A549 (cell line): ENCODE results near the gene MGAT3. TPM values are rescaled to one million over a fixed set of nuclear protein-coding genes. Genes with fewer than 3 reads are reported as not detected.
"Not testable (repeated sequence)": the region's sequence is repeated elsewhere in the genome, so short reads cannot be mapped to it uniquely, and the experiment has no call there.

Experiments
- ATAC-seq, 2 experiments: fragments of 200-7000 bp in 1 of 2; fragments of >200 bp in 1 of 2; cut with Nextera tagmentation in 1 of 2; cut with Tn5 transposase in 1 of 2; 3 replicates each; pipeline versions ENCODE4 v1.8.0 to v1.9.1; 2018 to 2020; ENCODE audit warnings: mild to moderate bottlenecking in 1 of 2, moderate library complexity in 1 of 2
- CTCF ChIA-PET: fragments of 300-600 bp; sonication (Branson Sonifier 250); formaldehyde crosslinking; extraction: SDS; loops from one replicate; lab custom pipeline; 2021; ENCODE audit warnings: antibody characterized with exemption, inconsistent platforms; lab: Yijun Ruan, JAX
- POLR2A ChIA-PET: fragments of 350-600 bp; formaldehyde crosslinking; extraction: SDS; loops from one replicate; lab custom pipeline; 2021; ENCODE audit warnings: antibody characterized with exemption, inconsistent platforms; lab: Yijun Ruan, JAX
- DNase-seq, 2 experiments: peaks; one replicate each; pipeline versions ENCODE4 v3.0.0 to v3.0.0-alpha.2; 2011 to 2016; ENCODE audit warnings: low read depth in 1 of 2, low spot score in 1 of 2
- FAIRE-seq: peaks from 2 replicates; lab custom pipeline; 2011; peaks lifted over from hg19 to GRCh38; lab: Jason Lieb, UNC
- H3K27ac ChIP-seq, 2 experiments: fragments of >200 bp; sonication (Bioruptor Twin); formaldehyde crosslinking; 3 replicates each; pipeline ENCODE4 v1.5.1; 2016 to 2017
- H3K4me1 ChIP-seq: fragments of >200 bp; sonication (Bioruptor Twin); formaldehyde crosslinking; 3 replicates; pipeline ENCODE4 v1.6.1; 2016
- H3K4me2 ChIP-seq: fragments of >200 bp; sonication (Bioruptor Twin); formaldehyde crosslinking; 3 replicates; pipeline ENCODE4 v1.6.1; 2016
- H3K4me3 ChIP-seq: fragments of >200 bp; sonication (Bioruptor Twin); formaldehyde crosslinking; 3 replicates; pipeline ENCODE4 v1.5.1; 2016
- H3K9me3 ChIP-seq: fragments of >200 bp; sonication (Bioruptor Twin); formaldehyde crosslinking; 3 replicates; pipeline ENCODE4 v1.6.1; 2016
- BHLHE40 ChIP-seq: IDR thresholded peaks from 2 replicates; pipeline ENCODE4 v1.6.1; 2012; ENCODE audit warnings: low read depth, low read length, inconsistent platforms
- CBX8 ChIP-seq: fragments of 200-600 bp; sonication (generic); IDR thresholded peaks from 2 replicates; pipeline ENCODE4 v1.6.1; 2016
- CEBPB ChIP-seq, 2 experiments: fragments of >200 bp in 1 of 2; sonication (Bioruptor Twin) in 1 of 2; formaldehyde crosslinking in 1 of 2; IDR thresholded peaks; 2 replicates each; pipeline ENCODE4 v1.6.1; 2012 to 2016
- CHD2 ChIP-seq: fragments of 150-350 bp; IDR thresholded peaks from 2 replicates; pipeline ENCODE4 v1.6.1; 2014; ENCODE audit warnings: low read length; ENCODE audit not compliant: partially characterized antibody
- CHD4 ChIP-seq: fragments of 200-600 bp; sonication (generic); IDR thresholded peaks from 2 replicates; pipeline ENCODE4 v1.6.1; 2016; ENCODE audit warnings: antibody characterized with exemption, mild to moderate bottlenecking, borderline replicate concordance
- EP300 ChIP-seq, 2 experiments: fragments of >200 bp; sonication (Bioruptor Twin); formaldehyde crosslinking; IDR thresholded peaks; 2 replicates in 1 of 2; 3 replicates in 1 of 2; pipeline ENCODE4 v1.6.1; 2016 to 2017
- ESRRA ChIP-seq: fragments of 150-350 bp; IDR thresholded peaks from 2 replicates; pipeline ENCODE4 v1.6.1; 2014; ENCODE audit warnings: mild to moderate bottlenecking, low read length, borderline replicate concordance
- FOSB ChIP-seq: fragments of 250-450 bp; sonication (Bioruptor Pico); IDR thresholded peaks from 2 replicates; pipeline ENCODE4 v1.5.0; 2020; ENCODE audit warnings: mild to moderate bottlenecking, moderate library complexity
- FOSL2 ChIP-seq, 2 experiments: fragments of 450-650 bp in 1 of 2; fragments of >200 bp in 1 of 2; sonication (Bioruptor Twin) in 1 of 2; formaldehyde crosslinking; IDR thresholded peaks; 2 replicates each; pipeline versions ENCODE4 v1.5.0 to v1.6.1; 2016 to 2020; ENCODE audit warnings: mild to moderate bottlenecking in 1 of 2, moderate library complexity in 1 of 2
- GATA3 ChIP-seq: IDR thresholded peaks from 2 replicates; pipeline ENCODE4 v1.6.1; 2012; ENCODE audit warnings: borderline replicate concordance
- HOXA7 ChIP-seq: fragments of 250-450 bp; sonication (Bioruptor Pico); IDR thresholded peaks from 2 replicates; pipeline ENCODE4 v1.5.0; 2020; ENCODE audit warnings: mild to moderate bottlenecking, moderate library complexity
- JUN ChIP-seq, 2 experiments: fragments of >200 bp; sonication (Bioruptor Twin); formaldehyde crosslinking; IDR thresholded peaks; 2 replicates in 1 of 2; 3 replicates in 1 of 2; pipeline ENCODE4 v1.6.1; 2016 to 2017
- JUNB ChIP-seq: fragments of >200 bp; sonication (Bioruptor Twin); formaldehyde crosslinking; IDR thresholded peaks from 2 replicates; pipeline ENCODE4 v1.6.1; 2016
- MAFK ChIP-seq: fragments of 450-650 bp; IDR thresholded peaks from 2 replicates; pipeline ENCODE4 v1.6.1; 2014; ENCODE audit not compliant: partially characterized antibody
- MYC ChIP-seq: IDR thresholded peaks from 2 replicates; pipeline ENCODE4 v1.6.1; 2012; ENCODE audit warnings: mild to moderate bottlenecking, inconsistent platforms, low read length, improper control_type of control experiment, borderline replicate concordance
- PBX3 ChIP-seq: IDR thresholded peaks from 2 replicates; pipeline ENCODE4 v1.6.1; 2012
- PHF8 ChIP-seq: fragments of 200-600 bp; sonication (generic); IDR thresholded peaks from 2 replicates; pipeline ENCODE4 v1.6.1; 2016; ENCODE audit warnings: low read depth, mild to moderate bottlenecking, antibody characterized with exemption, moderate library complexity, borderline replicate concordance
- POLR2A ChIP-seq: IDR thresholded peaks from 2 replicates; pipeline ENCODE4 v1.6.1; 2012; ENCODE audit warnings: mild to moderate bottlenecking, low read length
- RARB ChIP-seq: fragments of 250-450 bp; sonication (Bioruptor Pico); IDR thresholded peaks from 2 replicates; pipeline ENCODE4 v1.8.0; 2021; ENCODE audit warnings: mild to moderate bottlenecking, moderate library complexity
- RCOR1 ChIP-seq: fragments of 150-350 bp; IDR thresholded peaks from 2 replicates; pipeline ENCODE4 v1.6.1; 2014; ENCODE audit warnings: antibody characterized with exemption, low read length, low read depth
- USF2 ChIP-seq: fragments of 450-650 bp; IDR thresholded peaks from 2 replicates; pipeline ENCODE4 v1.6.1; 2014; ENCODE audit warnings: antibody characterized with exemption
- WGBS: methylation state at CpG from one replicate; pipeline ENCODE4 v1.1.6; 2017; ENCODE audit errors: missing lambda C conversion rate; 5-methylcytosine and 5-hydroxymethylcytosine counted together
- polyA plus RNA-seq, 4 experiments: library from polyadenylated mRNA; depleted of rRNA in 3 of 4; stranded (reverse); fragments of >200 nt; fragmentation: RNase III in 1 of 4; extraction: RNeasy Plus Mini Kit Qiagen cat#74134 plus additional on column Dnase treatment in 1 of 4; gene quantifications; 2 replicates in 3 of 4; 3 replicates in 1 of 4; pipeline ENCODE4 v1.2.3, GENCODE V29; 2011 to 2017
- TF ChIP-seq, protein P1 (sequence below): fragments of 200-600 bp; sonication (generic); IDR thresholded peaks from 2 replicates; pipeline ENCODE4 v1.6.1; 2016; ENCODE audit warnings: antibody characterized with exemption, mild to moderate bottlenecking, moderate library complexity

Gene MGAT3
- polyA plus RNA-seq, 2 of the 4 experiments (the other 2 are of a cell fraction), result 0.62 to 0.84 TPM

DNA sequence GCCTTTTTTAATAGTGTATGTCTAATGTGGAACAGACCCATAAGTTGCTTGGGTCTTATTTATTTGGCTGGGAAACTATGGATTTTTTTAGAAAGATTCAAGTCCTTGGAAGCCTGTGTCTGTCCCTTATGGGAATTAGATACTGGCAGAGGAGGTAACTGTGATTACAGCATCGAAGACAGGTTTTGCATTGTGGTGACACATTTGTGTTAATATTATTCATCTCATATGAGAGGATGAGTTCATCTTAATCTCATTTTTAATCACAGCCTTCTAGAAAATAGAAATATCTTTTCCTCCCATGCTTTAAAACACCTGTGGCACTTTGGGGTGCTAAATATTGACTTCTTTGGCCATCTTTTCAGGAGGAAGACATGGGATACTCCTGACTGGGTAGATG, 48.0 kb upstream of the MGAT3 start:
- WGBS, result 86% methylated on average over 1 of the region's 1 CpG
- H3K4me3 ChIP-seq, result no peak overlapping the region
- no peaks in the 10 kb centered on the region for H3K9me3 ChIP-seq
- no peak for DNase-seq
- no peak overlapping the region for H3K27ac ChIP-seq
- ChIA-PET POLR2A (no interaction called here), CTCF (no interaction called here)
- no peaks in the 10 kb centered on the region for H3K4me1 ChIP-seq
- no peak for FAIRE-seq
- ATAC-seq, result no peak
- TF ChIP-seq JUNB, result no peak
- no peak for TF ChIP-seq USF2
- TF ChIP-seq JUN (IDR thresholded peaks at IDR 0.05), result no peak
- no peak for TF ChIP-seq POLR2A
- no peak for TF ChIP-seq RCOR1
- no peak for TF ChIP-seq CBX8
- TF ChIP-seq, protein P1, sequence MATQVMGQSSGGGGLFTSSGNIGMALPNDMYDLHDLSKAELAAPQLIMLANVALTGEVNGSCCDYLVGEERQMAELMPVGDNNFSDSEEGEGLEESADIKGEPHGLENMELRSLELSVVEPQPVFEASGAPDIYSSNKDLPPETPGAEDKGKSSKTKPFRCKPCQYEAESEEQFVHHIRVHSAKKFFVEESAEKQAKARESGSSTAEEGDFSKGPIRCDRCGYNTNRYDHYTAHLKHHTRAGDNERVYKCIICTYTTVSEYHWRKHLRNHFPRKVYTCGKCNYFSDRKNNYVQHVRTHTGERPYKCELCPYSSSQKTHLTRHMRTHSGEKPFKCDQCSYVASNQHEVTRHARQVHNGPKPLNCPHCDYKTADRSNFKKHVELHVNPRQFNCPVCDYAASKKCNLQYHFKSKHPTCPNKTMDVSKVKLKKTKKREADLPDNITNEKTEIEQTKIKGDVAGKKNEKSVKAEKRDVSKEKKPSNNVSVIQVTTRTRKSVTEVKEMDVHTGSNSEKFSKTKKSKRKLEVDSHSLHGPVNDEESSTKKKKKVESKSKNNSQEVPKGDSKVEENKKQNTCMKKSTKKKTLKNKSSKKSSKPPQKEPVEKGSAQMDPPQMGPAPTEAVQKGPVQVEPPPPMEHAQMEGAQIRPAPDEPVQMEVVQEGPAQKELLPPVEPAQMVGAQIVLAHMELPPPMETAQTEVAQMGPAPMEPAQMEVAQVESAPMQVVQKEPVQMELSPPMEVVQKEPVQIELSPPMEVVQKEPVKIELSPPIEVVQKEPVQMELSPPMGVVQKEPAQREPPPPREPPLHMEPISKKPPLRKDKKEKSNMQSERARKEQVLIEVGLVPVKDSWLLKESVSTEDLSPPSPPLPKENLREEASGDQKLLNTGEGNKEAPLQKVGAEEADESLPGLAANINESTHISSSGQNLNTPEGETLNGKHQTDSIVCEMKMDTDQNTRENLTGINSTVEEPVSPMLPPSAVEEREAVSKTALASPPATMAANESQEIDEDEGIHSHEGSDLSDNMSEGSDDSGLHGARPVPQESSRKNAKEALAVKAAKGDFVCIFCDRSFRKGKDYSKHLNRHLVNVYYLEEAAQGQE, result no peak
- no peak overlapping the region for H3K4me2 ChIP-seq

DNA sequence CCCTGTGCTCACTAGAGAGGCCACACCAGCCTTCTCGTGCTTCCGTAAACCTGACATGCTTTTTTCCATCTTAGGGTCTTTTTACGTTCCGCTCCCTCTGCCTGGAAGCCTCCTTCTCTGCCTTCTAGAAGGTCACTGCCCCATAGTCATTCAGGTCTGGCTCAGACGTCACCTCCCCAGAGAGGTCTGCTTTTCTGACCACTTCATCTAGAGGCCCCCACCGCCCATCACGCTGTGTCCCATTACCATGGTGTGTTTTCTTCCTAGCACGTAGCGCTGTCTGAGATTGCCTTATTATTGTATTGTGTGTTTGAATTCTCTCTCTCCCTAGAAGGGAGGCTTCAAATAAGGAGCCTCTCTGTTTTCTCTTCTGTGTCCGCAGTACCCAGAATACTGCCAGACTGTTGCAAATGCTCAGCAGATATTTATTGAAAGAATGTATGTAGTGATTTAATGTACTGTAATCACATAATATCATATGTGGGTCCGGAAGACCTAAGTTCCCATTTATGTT, 47.2 kb upstream of the MGAT3 start:
- H3K4me3 ChIP-seq, result no peak overlapping the region
- ATAC-seq (no peak), FAIRE-seq (no peak), DNase-seq (no peak)
- no peaks in the 10 kb centered on the region for H3K9me3 ChIP-seq
- ChIA-PET POLR2A (no interaction called here), CTCF (no interaction called here)
- no peak overlapping the region for H3K27ac ChIP-seq
- TF ChIP-seq JUNB (no peak), ESRRA (no peak), GATA3 (no peak), FOSL2 (IDR thresholded peaks at IDR 0.05) (no peak), FOSL2 (CRISPR knock-in tag; IDR thresholded peaks at IDR 0.05) (no peak), PHF8 (no peak), BHLHE40 (no peak), RCOR1 (no peak), EP300 (IDR thresholded peaks at IDR 0.05) (no peak), CHD4 (no peak), CEBPB (IDR thresholded peaks at IDR 0.05) (no peak), PBX3 (no peak), RARB (CRISPR knock-in tag) (no peak), HOXA7 (CRISPR knock-in tag) (no peak), MYC (no peak), JUN (IDR thresholded peaks at IDR 0.05) (no peak)
- H3K4me1 ChIP-seq, result no peaks in the 10 kb centered on the region
- H3K4me2 ChIP-seq, result no peak overlapping the region
- 92% methylated on average over 11 of the region's 11 CpGs for WGBS

DNA sequence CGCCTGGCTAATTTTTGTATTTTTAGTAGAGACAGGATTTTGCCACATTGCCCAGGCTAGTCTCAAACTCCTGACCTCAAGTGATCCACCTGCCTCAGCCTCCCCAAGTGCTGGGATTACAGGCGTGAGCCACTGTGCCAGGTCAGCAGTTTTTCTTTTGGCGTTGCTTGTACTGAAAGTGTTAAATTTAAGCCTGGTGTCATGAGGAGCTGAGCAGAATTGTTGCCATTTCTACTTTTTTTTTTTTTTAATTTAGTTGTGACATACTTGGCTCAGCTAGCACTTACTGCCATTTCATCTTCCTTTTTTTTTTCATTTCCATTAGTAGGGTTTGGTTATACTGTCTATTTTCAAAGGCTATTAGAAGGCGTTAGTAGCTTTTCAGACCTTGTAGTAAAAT, 46.5 kb upstream of the MGAT3 start:
- ATAC-seq, result no peak
- no peak for TF ChIP-seq CHD2
- no peak for TF ChIP-seq FOSB (CRISPR knock-in tag)
- TF ChIP-seq MAFK, result peak; percentile 47
- ChIA-PET POLR2A (no interaction called here), CTCF (interaction anchor here (0.7 kb wide), 1 partner anchor 679 kb away, joined by 3 read pairs; no protein-coding TSS in a partner anchor)
- FAIRE-seq, result no peak
- Histone ChIP-seq H3K4me3 (no peak overlapping the region), H3K9me3 (no peaks in the 10 kb centered on the region), H3K4me1 (no peaks in the 10 kb centered on the region), H3K4me2 (no peak overlapping the region), H3K27ac (no peak overlapping the region)
- no peak for DNase-seq
- 97% methylated on average over 4 of the region's 4 CpGs for WGBS

DNA sequence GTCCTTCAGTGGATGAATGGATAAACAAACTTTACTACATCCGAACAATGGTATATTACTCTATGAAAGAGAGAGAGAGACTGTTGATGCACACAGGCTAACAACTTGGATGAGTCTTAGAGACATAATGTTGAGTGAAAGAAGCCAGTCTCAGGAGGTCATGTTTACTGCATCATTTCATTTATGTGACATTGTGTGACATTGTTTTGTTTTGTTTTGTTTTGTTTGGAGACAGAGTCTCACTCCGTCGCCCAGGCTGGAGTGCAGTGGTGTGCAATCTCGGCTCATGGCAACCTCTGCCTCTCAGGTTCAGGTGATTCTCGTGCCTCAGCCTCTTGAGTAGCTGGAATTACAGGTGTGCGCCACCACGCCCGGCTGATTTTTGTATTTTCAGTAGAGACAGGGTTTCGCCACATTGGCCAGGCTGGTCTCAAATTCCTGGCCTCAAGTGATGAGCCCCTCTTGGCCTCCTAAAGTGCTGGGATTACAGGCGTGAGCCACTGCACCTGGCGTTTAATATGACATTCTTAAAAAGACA, 44.9 kb upstream of the MGAT3 start:
- CTCF ChIA-PET, result interaction anchor here (0.7 kb wide), 1 partner anchor 85 kb away, joined by 3 read pairs; no protein-coding TSS in a partner anchor
- H3K9me3 ChIP-seq, H3K27ac ChIP-seq, H3K4me2 ChIP-seq, DNase-seq, FAIRE-seq, POLR2A ChIA-PET, H3K4me3 ChIP-seq, ATAC-seq, H3K4me1 ChIP-seq: not testable (repeated sequence)
- WGBS, result 97% methylated on average over 11 of the region's 11 CpGs

DNA sequence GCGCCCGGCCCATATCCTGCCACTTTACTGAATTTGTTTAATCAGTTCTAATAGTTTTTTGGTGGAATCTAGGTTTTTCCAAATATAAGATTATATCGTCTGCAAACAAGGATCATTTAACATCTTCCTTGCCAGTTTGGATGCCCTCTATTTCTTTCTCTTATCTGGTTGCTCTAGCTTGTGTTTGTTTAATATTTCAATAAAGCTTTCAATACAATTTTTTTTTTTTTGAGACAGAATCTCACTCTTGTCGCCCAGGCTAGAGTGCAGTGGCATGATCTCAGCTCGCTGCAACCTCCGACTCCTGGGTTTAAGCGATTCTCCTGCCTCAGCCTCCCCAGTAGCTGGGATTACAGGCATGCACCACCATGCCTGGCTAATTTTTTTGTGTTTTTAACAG, 43.6 kb upstream of the MGAT3 start:
- 93% methylated on average over 7 of the region's 7 CpGs for WGBS
- ATAC-seq, H3K4me1 ChIP-seq, H3K4me2 ChIP-seq, H3K9me3 ChIP-seq, DNase-seq, POLR2A ChIA-PET, FAIRE-seq, H3K4me3 ChIP-seq, H3K27ac ChIP-seq: not testable (repeated sequence)
- CTCF ChIA-PET, result interaction anchor here (1.5 kb wide), 1 partner anchor 11 kb away, joined by 5 read pairs; no protein-coding TSS in a partner anchor
